ENCODE results near the gene DDX3X. TPM values are rescaled to one million over a fixed set of nuclear protein-coding genes. Genes with fewer than 3 reads are reported as not detected.

Gene DDX3X
- total RNA-seq, 1 experiment from 2014 or later, result 228 TPM

- TF ChIP-seq AR (CRISPR knock-in tag; IDR thresholded peaks at IDR 0.05) (no peak), ETV6 (CRISPR knock-in tag; IDR thresholded peaks at IDR 0.05) (no peak)
These were observed 44.9 kb upstream of the DDX3X start (continued) for GRCh38 chrX:41289095-41289494.

- Mint-ChIP-seq H3K36me3 (no peaks in the 10 kb centered on the region), H3K27me3 (ENCODE audit: low read depth) (no peaks in the 10 kb centered on the region), H3K9me3 (0 out of 2 replicates have a peak, but pooled peaks cover 3% of the 10 kb centered on the region), H3K4me3 (no peak overlapping the region), H3K27ac (peak overlapping the region; percentile 87), H3K4me1 (peaks cover 18% of the 10 kb centered on the region)
- ChIA-PET CTCF (no interaction called here), POLR2A (interaction anchor here (0.7 kb wide), 1 partner anchor 31 kb away, joined by 5 read pairs; no protein-coding TSS in a partner anchor)
- TF ChIP-seq ZSCAN18 (CRISPR knock-in tag; IDR thresholded peaks at IDR 0.05) (no peak), ZNF416 (CRISPR knock-in tag; IDR thresholded peaks at IDR 0.05) (no peak), STAT6 (CRISPR knock-in tag; conservative IDR thresholded peaks at IDR 0.05; ENCODE audit: low read depth) (no peak), CTCF (IDR thresholded peaks at IDR 0.05) (no peak), ZBTB21 (CRISPR knock-in tag; IDR thresholded peaks at IDR 0.05; ENCODE audit: borderline replicate concordance) (no peak), ERG (CRISPR knock-in tag; IDR thresholded peaks at IDR 0.05) (no peak), AR (CRISPR knock-in tag; IDR thresholded peaks at IDR 0.05) (no peak), CREM (CRISPR knock-in tag; IDR thresholded peaks at IDR 0.05) (no peak), NR2C2 (CRISPR knock-in tag; IDR thresholded peaks at IDR 0.05) (no peak), ZMAT4 (CRISPR knock-in tag; IDR thresholded peaks at IDR 0.05) (no peak), SP1 (CRISPR knock-in tag; conservative IDR thresholded peaks at IDR 0.05) (no peak), ESRRA (CRISPR knock-in tag; IDR thresholded peaks at IDR 0.05; ENCODE audit: borderline replicate concordance) (no peak), MLX (CRISPR knock-in tag; IDR thresholded peaks at IDR 0.05) (no peak), PRRX2 (CRISPR knock-in tag; IDR thresholded peaks at IDR 0.05) (no peak), E2F4 (CRISPR knock-in tag; IDR thresholded peaks at IDR 0.05; ENCODE audit: borderline replicate concordance, low read depth) (no peak), FOXP1 (CRISPR knock-in tag; IDR thresholded peaks at IDR 0.05; ENCODE audit: borderline replicate concordance) (no peak), OVOL2 (CRISPR knock-in tag; IDR thresholded peaks at IDR 0.05; ENCODE audit: borderline replicate concordance) (no peak), FOXK1 (CRISPR knock-in tag; IDR thresholded peaks at IDR 0.05) (no peak)
- no peak for DNase-seq (ENCODE audit: low spot score)
- peak; percentile 43 for ATAC-seq
These were observed 42.7 kb upstream of the DDX3X start for GRCh38 chrX:41291309-41291708.
